Heart right ventricle (tissue), 16 donors: ENCODE results near the gene FAM149A. TPM values are rescaled to one million over a fixed set of nuclear protein-coding genes. Genes with fewer than 3 reads are reported as not detected.
A peak's percentile ranks its signal among the peaks of the same experiment; 100 is the strongest.

Experiments used
- ATAC-seq, 8 donors: fragments of 200-7000 bp; cut with Tn5 transposase; one replicate each; pipeline ENCODE4 v1.9.1; 2020; ENCODE audit warnings: mild to moderate bottlenecking in 8 of 8, moderate library complexity in 8 of 8, moderate number of reproducible peaks in 1 of 8
- DNase-seq, 2 donors: peaks; one replicate each; pipeline ENCODE4 v3.0.0-alpha.2; 2020
- H3K27ac ChIP-seq, 10 donors: fragments of 200-600 bp; sonication (generic) in 2 of 10; one replicate each; pipeline versions ENCODE4 v1.5.0 to v1.8.0; 2020 to 2022; ENCODE audit warnings: mild to moderate bottlenecking in 3 of 10
- H3K27me3 ChIP-seq, 7 donors: fragments of 200-600 bp; one replicate each; pipeline ENCODE4 v1.8.0; 2021 to 2022; ENCODE audit warnings: mild to moderate bottlenecking in 2 of 7
- H3K36me3 ChIP-seq, 9 donors: fragments of 200-600 bp; sonication (generic) in 1 of 9; one replicate each; pipeline versions ENCODE4 v1.5.0 to v1.8.0; 2020 to 2022; ENCODE audit warnings: mild to moderate bottlenecking in 2 of 9
- H3K4me1 ChIP-seq, 9 donors: fragments of 200-600 bp; sonication (generic) in 1 of 9; one replicate each; pipeline versions ENCODE4 v1.5.0 to v1.8.0; 2020 to 2022; ENCODE audit warnings: mild to moderate bottlenecking in 4 of 9
- H3K4me3 ChIP-seq, 10 donors: fragments of 200-600 bp; sonication (generic) in 2 of 10; one replicate each; pipeline versions ENCODE4 v1.5.0 to v1.8.0; 2020 to 2022; ENCODE audit warnings: mild to moderate bottlenecking in 7 of 10, moderate library complexity in 2 of 10
- H3K9me3 ChIP-seq, 11 donors: fragments of 200-600 bp in 10 of 11; sonication (generic) in 2 of 11; one replicate each; pipeline versions ENCODE4 v1.5.0 to v1.8.0; 2013 to 2022; ENCODE audit warnings: mild to moderate bottlenecking in 2 of 11, control low read depth in 1 of 11, moderate library complexity in 1 of 11
- CTCF ChIP-seq, 9 donors: fragments of 200-600 bp; sonication (generic) in 2 of 9; IDR thresholded peaks; one replicate each; pipeline versions ENCODE4 v1.5.0 to v1.8.0; 2021 to 2022; ENCODE audit warnings: antibody characterized with exemption in 9 of 9, mild to moderate bottlenecking in 5 of 9, moderate library complexity in 1 of 9
- WGBS, 2 donors: extraction: QIAGEN DNeasy Blood & Tissue Kit; methylation state at CpG; one replicate each; pipeline ENCODE4 v1.1.7; 2013; ENCODE audit warnings: inconsistent platforms in 1 of 2; 5-methylcytosine and 5-hydroxymethylcytosine counted together
- intact Hi-C, 10 donors: fragments of 100-400 bp; cut with DNase I; formaldehyde crosslinking; loops; one replicate each; pipeline versions ENCODE4 v1.11.1 to v1.14.2; 2022
- polyA plus RNA-seq, 2 donors: library from polyadenylated mRNA; stranded (reverse); fragments of 200-250 nt; gene quantifications; one replicate each; pipeline ENCODE4 v1.2.3, GENCODE V29; 2013
- total RNA-seq, 10 donors: library from RNA; stranded (reverse); fragmentation: NEBNext Ultra II Directional in 3 of 10; extraction: Animal tissue kit (Norgen Biotek cat#: 25700) in 3 of 10; gene quantifications; one replicate each; pipeline versions ENCODE4 v1.2.1 to v1.2.4, GENCODE V29; 2021 to 2023
- donor health status: Arrhythmogenic right ventricular cardiomyopathy.
- donor health status: ischemic (EF 13 %, LVEDD 7.1; RV severe dilation, severe dysfunction).
- donor health status: healthy with polysubstance abuse.
- donor health status: DM: no; HTN: yes; CAD: no.
- donor health status: DM: no; HTN: no; CAD: no.
- donor health status: ischemic (EF 25% LVEDD 6.9; RV normal size, moderate dysfunction).
- donor health status: ischemic (EF 25% LVEDD 5.7; RV mildly dilated, moderate dysfunction).
- donor health status: healthy.
- donor health status: DM: yes; HTN: yes; CAD: no.
- donor health status: Ischemic cardiomyopathy.
- donor health status: ischemic (EF 35%, LVEDD 5.7; RV mildly dilated, moderate dysfunction).
- donor health status: nonischemic (EF 11% LVEDD 7.7; RV severe dilation, severe dysfunction).
- donor health status: DM: yes; HTN: yes; CAD: no.
- donor health status: PGD.
- donor health status: ischemic (EF 29% LVEDD 5.4; RV normal size, mild dysfunction).
- donor health status: nonischemic (EF 23%, LVEDD 6.1; RV moderate dilation, normal function).

Gene FAM149A
- total and polyA plus RNA-seq, 12 donors = 1.2 to 13.7 (median 9.8) TPM

GRCh38 chr4:186105647-186106321, 1.3 kb downstream of the FAM149A start:
- ATAC-seq (peak in 2 of 8 donors; percentile 21 to 27), DNase-seq (no peak)
- peaks cover 0 to 50% (median 34%) of the 10 kb centered on the region in 7 donors for H3K27me3 ChIP-seq
- TF ChIP-seq CTCF (IDR thresholded peaks at IDR 0.05) = no peak
- H3K27ac ChIP-seq = no peak overlapping the region
- no peaks in the 10 kb centered on the region for H3K36me3 ChIP-seq
- no peaks in the 10 kb centered on the region for H3K9me3 ChIP-seq
- WGBS, 2 donors = 31 to 36% methylated on average over 17 of the region's 17 CpGs
- H3K4me1 ChIP-seq = peaks cover 2 to 15% (median 12%) of the 10 kb centered on the region in 9 donors
- H3K4me3 ChIP-seq = peak overlapping the region in 9 of 10 donors; percentile 44 to 65 (median 53)
- intact Hi-C loops = no loop called here

GRCh38 chr4:186107947-186108346, 3.4 kb downstream of the FAM149A start:
- DNase-seq = no peak
- Histone ChIP-seq H3K36me3 (no peaks in the 10 kb centered on the region), H3K9me3 (no peaks in the 10 kb centered on the region), H3K4me1 (peaks cover 2 to 15% (median 12%) of the 10 kb centered on the region in 9 donors), H3K27ac (no peak overlapping the region), H3K4me3 (no peak overlapping the region), H3K27me3 (peaks cover 0 to 44% (median 34%) of the 10 kb centered on the region in 7 donors)
- no peak for TF ChIP-seq CTCF (IDR thresholded peaks at IDR 0.05)
- no peak for ATAC-seq
- intact Hi-C loops = no loop called here
- 84 to 92% methylated on average over 4 of the region's 4 CpGs for WGBS, 2 donors

GRCh38 chr4:186108391-186108790, 3.9 kb downstream of the FAM149A start:
- no peak overlapping the region for H3K27ac ChIP-seq
- H3K36me3 ChIP-seq = no peaks in the 10 kb centered on the region
- intact Hi-C loops = no loop called here
- peaks cover 0 to 44% (median 31%) of the 10 kb centered on the region in 7 donors for H3K27me3 ChIP-seq
- ATAC-seq = no peak
- H3K4me3 ChIP-seq = no peak overlapping the region
- H3K4me1 ChIP-seq = peaks cover 2 to 15% (median 12%) of the 10 kb centered on the region in 9 donors
- H3K9me3 ChIP-seq = no peaks in the 10 kb centered on the region
- no peak for TF ChIP-seq CTCF (IDR thresholded peaks at IDR 0.05)
- 87 to 88% methylated on average over 3 of the region's 3 CpGs for WGBS, 2 donors
- DNase-seq = no peak

GRCh38 chr4:186109245-186109644, 4.7 kb downstream of the FAM149A start:
- Histone ChIP-seq H3K36me3 (no peaks in the 10 kb centered on the region), H3K27me3 (peaks cover 0 to 36% (median 22%) of the 10 kb centered on the region in 7 donors), H3K9me3 (no peaks in the 10 kb centered on the region), H3K4me3 (no peak overlapping the region), H3K4me1 (peaks cover 2 to 13% (median 12%) of the 10 kb centered on the region in 9 donors), H3K27ac (no peak overlapping the region)
- 43 to 64% methylated on average over 4 of the region's 4 CpGs for WGBS, 2 donors
- intact Hi-C loops = no loop called here
- TF ChIP-seq CTCF (IDR thresholded peaks at IDR 0.05) = no peak
- DNase-seq (no peak), ATAC-seq (no peak)
